Endothelial cell of umbilical vein (primary cell): ENCODE results near the gene DACT3. TPM values are rescaled to one million over a fixed set of nuclear protein-coding genes. Genes with fewer than 3 reads are reported as not detected.

Experiments
- BruUV-seq: library from RNA; stranded (reverse); fragments of 400-500 nt; replicated peaks from 2 replicates; lab custom pipeline; 2021; lab: Mats Ljungman, UMichigan
- CTCF ChIA-PET: fragments of 300-600, 350-600 bp; sonication (Branson Sonifier 250); formaldehyde crosslinking; loops from one replicate; lab custom pipeline; 2021; ENCODE audit warnings: antibody characterized with exemption, inconsistent platforms; lab: Charles Lee
- POLR2A ChIA-PET: fragments of 300-600, 350-600 bp; sonication (Branson Sonifier 250); formaldehyde crosslinking; loops from one replicate; lab custom pipeline; 2021; ENCODE audit warnings: antibody characterized with exemption, inconsistent platforms; lab: Charles Lee
- DNase-seq: peaks from one replicate; pipeline ENCODE4 v3.0.0-alpha.2; 2011; ENCODE audit warnings: low read depth, low spot score
- FAIRE-seq: peaks from 2 replicates; lab custom pipeline; 2011; peaks lifted over from hg19 to GRCh38; lab: Jason Lieb, UNC
- H2AFZ ChIP-seq: 2 replicates; pipeline ENCODE4 v1.6.0; 2012; ENCODE audit warnings: low read depth, low read length, control low read depth, inconsistent platforms
- H3K27ac ChIP-seq: 2 replicates; pipeline ENCODE4 v1.5.1; 2011; ENCODE audit warnings: low read depth, mild to moderate bottlenecking, control low read depth, low read length, moderate library complexity; ENCODE audit not compliant: insufficient read depth
- H3K27me3 ChIP-seq, 2 experiments: 2 replicates each; pipeline versions ENCODE4 v1.6.0 to v1.6.1; 2011; ENCODE audit warnings: low read length in 2 of 2, mixed read lengths in 1 of 2; ENCODE audit not compliant: control insufficient read depth in 2 of 2, insufficient read depth in 2 of 2
- H3K36me3 ChIP-seq, 2 experiments: 2 replicates in 1 of 2; 3 replicates in 1 of 2; pipeline ENCODE4 v1.5.1; 2011; ENCODE audit warnings: low read length in 2 of 2, mild to moderate bottlenecking in 1 of 2, moderate library complexity in 1 of 2; ENCODE audit not compliant: control insufficient read depth in 2 of 2, insufficient read depth in 2 of 2; ENCODE audit errors: extremely low read depth in 1 of 2
- H3K4me1 ChIP-seq: 3 replicates; pipeline ENCODE4 v1.5.1; 2011; ENCODE audit warnings: mild to moderate bottlenecking, low read length; ENCODE audit not compliant: control insufficient read depth, insufficient read depth; ENCODE audit errors: extremely low read depth
- H3K4me2 ChIP-seq: 2 replicates; pipeline ENCODE4 v1.6.1; 2011; ENCODE audit warnings: low read length, control low read depth, mixed read lengths; ENCODE audit not compliant: insufficient read depth
- H3K4me3 ChIP-seq, 3 experiments: fragments of 200-600 bp in 1 of 3; sonication (generic), shearing (Covaris generic) in 1 of 3; replicated peaks in 1 of 3; 2 replicates each; pipeline ENCODE4 v1.5.1; 2011 to 2016; ENCODE audit warnings: control low read depth in 3 of 3, low read length in 3 of 3, mild to moderate bottlenecking in 2 of 3, inconsistent platforms in 1 of 3, low read depth in 1 of 3, moderate library complexity in 1 of 3; ENCODE audit not compliant: insufficient read depth in 1 of 3
- H3K79me2 ChIP-seq: 2 replicates; pipeline ENCODE4 v1.6.0; 2012; ENCODE audit warnings: low read length, inconsistent platforms; ENCODE audit not compliant: control insufficient read depth, insufficient read depth
- H3K9ac ChIP-seq: replicated peaks from 2 replicates; pipeline ENCODE3; 2011; ENCODE audit warnings: low read length, control low read depth; ENCODE audit not compliant: insufficient read depth; ENCODE audit errors: extremely low read depth
- H3K9me1 ChIP-seq: replicated peaks from 3 replicates; pipeline ENCODE4 v1.6.0; 2011; ENCODE audit warnings: mild to moderate bottlenecking, low read length; ENCODE audit not compliant: control insufficient read depth, insufficient read depth; ENCODE audit errors: extremely low read depth
- H3K9me3 ChIP-seq: replicated peaks from 2 replicates; pipeline ENCODE4 v1.5.1; 2012; ENCODE audit warnings: low read length, inconsistent platforms; ENCODE audit not compliant: control insufficient read depth, insufficient read depth
- H4K20me1 ChIP-seq: replicated peaks from 2 replicates; pipeline ENCODE3; 2011; ENCODE audit warnings: mild to moderate bottlenecking, low read length; ENCODE audit not compliant: control insufficient read depth, insufficient read depth; ENCODE audit errors: extremely low read depth
- EZH2 ChIP-seq: IDR thresholded peaks from 2 replicates; pipeline ENCODE4 v1.6.1; 2012; ENCODE audit warnings: borderline replicate concordance, low read depth, mild to moderate bottlenecking, moderate library complexity, low read length, inconsistent platforms; ENCODE audit not compliant: severe bottlenecking
- FOS ChIP-seq: IDR thresholded peaks from 2 replicates; pipeline ENCODE4 v1.6.1; 2011; ENCODE audit warnings: mild to moderate bottlenecking, low read length, moderate library complexity, borderline replicate concordance; ENCODE audit not compliant: insufficient read depth
- GATA2 ChIP-seq: IDR thresholded peaks from 2 replicates; pipeline ENCODE4 v1.7.0; 2011; ENCODE audit warnings: low read depth, mild to moderate bottlenecking, moderate library complexity, mixed read lengths, low read length; ENCODE audit not compliant: insufficient read length, insufficient read depth
- JUN ChIP-seq: IDR thresholded peaks from 2 replicates; pipeline ENCODE4 v1.6.1; 2011; ENCODE audit warnings: borderline replicate concordance, low read depth; ENCODE audit not compliant: insufficient read length, insufficient read depth
- MYC ChIP-seq: IDR thresholded peaks from one replicate; pipeline ENCODE4 v1.6.1; 2011; ENCODE audit warnings: mild to moderate bottlenecking, low read depth, low read length
- POLR2A ChIP-seq: IDR thresholded peaks from 2 replicates; pipeline ENCODE4 v1.6.1; 2012; ENCODE audit warnings: low read depth, mild to moderate bottlenecking, control low read depth, low read length
- dilution Hi-C: fragments of 300-500 bp; cut with MboI; formaldehyde crosslinking; loops from one replicate; pipeline ENCODE4 v1.15.0; 2019; ENCODE audit warnings: low sequenced_read_pairs; ENCODE audit not compliant: extremely low pct_ligation_motif_present
- intact Hi-C: fragments of 100-400 bp; cut with micrococcal nuclease; formaldehyde crosslinking; loops from one replicate; pipeline ENCODE4 v1.10.0; 2022
- polyA plus RNA-seq, 4 experiments: library from polyadenylated mRNA; depleted of rRNA in 3 of 4; stranded (reverse) in 3 of 4; unstranded in 1 of 4; fragments of >200 nt; gene quantifications; 2 replicates each; pipeline versions ENCODE4 v1.2.1 to v1.2.3, GENCODE V29; 2011 to 2012; ENCODE audit warnings: missing spikeins in 1 of 4
- total RNA-seq: library from RNA; stranded (reverse); gene quantifications from 2 replicates; pipeline ENCODE4 v1.2.3, GENCODE V29; 2021
- TF ChIP-seq, protein P1 (sequence below): IDR thresholded peaks from 2 replicates; pipeline ENCODE4 v1.6.1; 2011; ENCODE audit not compliant: insufficient read depth, insufficient read length
- TF ChIP-seq, protein P2 (sequence below), 2 donors: IDR thresholded peaks; 1 replicate in 1 of 2; 2 replicates in 1 of 2; pipeline ENCODE4 v1.5.1; 2011; ENCODE audit warnings: low read length in 2 of 2, mild to moderate bottlenecking in 2 of 2, moderate library complexity in 2 of 2, control low read depth in 1 of 2, inconsistent platforms in 1 of 2, low read depth in 1 of 2; ENCODE audit not compliant: insufficient read depth in 1 of 2; ENCODE audit errors: extremely low read depth in 1 of 2

Gene DACT3
- total and polyA plus RNA-seq, 2 donors (not counting 3 experiments of a cell fraction or from before 2014, with no cell fraction given) = 0.22 to 0.76 TPM

DNA sequence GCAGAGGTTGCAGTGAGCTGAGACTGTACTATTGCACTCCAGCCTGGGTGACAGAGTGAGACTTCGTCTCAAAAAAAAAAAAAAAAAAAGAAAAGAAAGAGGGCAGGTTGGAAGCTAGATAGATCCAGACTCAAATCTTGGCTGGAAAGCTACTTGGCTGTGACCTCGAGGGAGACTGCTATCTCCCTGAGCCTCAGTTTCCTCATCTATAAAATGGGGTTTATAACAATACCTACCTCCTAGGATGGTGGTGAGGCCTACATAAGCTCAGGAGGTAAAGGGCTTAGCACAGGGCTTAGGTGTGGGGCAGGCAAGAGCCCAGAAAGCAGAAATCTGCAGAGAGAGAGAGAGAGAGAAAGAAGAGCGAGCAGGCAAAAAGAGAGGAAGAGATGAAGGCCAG, 24.2 kb upstream of the DACT3 start:
- Histone ChIP-seq H3K9me1 (no peaks in the 10 kb centered on the region), H3K4me3 (no peak overlapping the region), H4K20me1 (no peaks in the 10 kb centered on the region), H3K36me3 (peaks cover 9 to 44% of the 10 kb centered on the region in 2 experiments), H3K4me2 (no peak overlapping the region), H3K9me3 (no peaks in the 10 kb centered on the region), H3K4me1 (no peaks in the 10 kb centered on the region), H3K79me2 (no peaks in the 10 kb centered on the region), H3K27me3 (no peaks in the 10 kb centered on the region), H2AFZ (no peak overlapping the region), H3K27ac (no peak overlapping the region), H3K9ac (no peak overlapping the region)
- ChIA-PET POLR2A (no interaction called here), CTCF (interaction anchor here (0.7 kb wide), 1 partner anchor 9 kb away, joined by 3 read pairs; no protein-coding TSS in a partner anchor)
- dilution Hi-C loops = no loop called here
- TF ChIP-seq POLR2A = no peak
- TF ChIP-seq MYC = no peak
- TF ChIP-seq, protein P1, sequence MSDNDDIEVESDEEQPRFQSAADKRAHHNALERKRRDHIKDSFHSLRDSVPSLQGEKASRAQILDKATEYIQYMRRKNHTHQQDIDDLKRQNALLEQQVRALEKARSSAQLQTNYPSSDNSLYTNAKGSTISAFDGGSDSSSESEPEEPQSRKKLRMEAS = no peak
- no peak for TF ChIP-seq GATA2
- TF ChIP-seq FOS = no peak
- TF ChIP-seq EZH2 = no peak
- TF ChIP-seq JUN = no peak
- TF ChIP-seq, protein P2, sequence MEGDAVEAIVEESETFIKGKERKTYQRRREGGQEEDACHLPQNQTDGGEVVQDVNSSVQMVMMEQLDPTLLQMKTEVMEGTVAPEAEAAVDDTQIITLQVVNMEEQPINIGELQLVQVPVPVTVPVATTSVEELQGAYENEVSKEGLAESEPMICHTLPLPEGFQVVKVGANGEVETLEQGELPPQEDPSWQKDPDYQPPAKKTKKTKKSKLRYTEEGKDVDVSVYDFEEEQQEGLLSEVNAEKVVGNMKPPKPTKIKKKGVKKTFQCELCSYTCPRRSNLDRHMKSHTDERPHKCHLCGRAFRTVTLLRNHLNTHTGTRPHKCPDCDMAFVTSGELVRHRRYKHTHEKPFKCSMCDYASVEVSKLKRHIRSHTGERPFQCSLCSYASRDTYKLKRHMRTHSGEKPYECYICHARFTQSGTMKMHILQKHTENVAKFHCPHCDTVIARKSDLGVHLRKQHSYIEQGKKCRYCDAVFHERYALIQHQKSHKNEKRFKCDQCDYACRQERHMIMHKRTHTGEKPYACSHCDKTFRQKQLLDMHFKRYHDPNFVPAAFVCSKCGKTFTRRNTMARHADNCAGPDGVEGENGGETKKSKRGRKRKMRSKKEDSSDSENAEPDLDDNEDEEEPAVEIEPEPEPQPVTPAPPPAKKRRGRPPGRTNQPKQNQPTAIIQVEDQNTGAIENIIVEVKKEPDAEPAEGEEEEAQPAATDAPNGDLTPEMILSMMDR (IDR thresholded peaks at IDR 0.05; ENCODE audit: extremely low read depth in 1 of 2, insufficient read depth in 1 of 2, low read depth in 1 of 2, low read length in 2 of 2) = no peak
- intact Hi-C loops = no loop called here
- DNase-seq (no peak), FAIRE-seq (no peak)
- no TSS peak for BruUV-seq
